Panc1 (cell line): ENCODE data around the gene WDFY3. TPM values are rescaled to one million over a fixed set of nuclear protein-coding genes. Genes with fewer than 3 reads are reported as not detected.

Experiments
- ATAC-seq: fragments of 200-7000 bp; cut with Tn5 transposase; 2 replicates; pipeline ENCODE4 v1.9.1; 2020; ENCODE audit warnings: mild to moderate bottlenecking, moderate library complexity
- BruUV-seq: library from RNA; stranded (reverse); fragments of 400-500 nt; replicated peaks from 2 replicates; lab custom pipeline; 2021; lab: Mats Ljungman, UMichigan
- CTCF ChIA-PET: fragments of 300-600 bp; sonication (Branson Sonifier 250); formaldehyde crosslinking; loops from one replicate; lab custom pipeline; 2022; ENCODE audit warnings: antibody characterized with exemption; lab: Charles Lee
- POLR2A ChIA-PET: fragments of 300-600 bp; sonication (Branson Sonifier 250); formaldehyde crosslinking; loops from one replicate; lab custom pipeline; 2022; ENCODE audit warnings: antibody characterized with exemption; lab: Charles Lee
- DNase-seq: peaks from one replicate; pipeline ENCODE4 v3.0.0-alpha.2; 2010; ENCODE audit warnings: low read depth, low spot score
- H3K27ac ChIP-seq: 2 replicates; pipeline ENCODE4 v1.5.1; 2011; ENCODE audit warnings: mild to moderate bottlenecking, low read length, inconsistent platforms
- H3K27me3 ChIP-seq: fragments of 200-500 bp; sonication (Bioruptor generic); 2 replicates; pipeline ENCODE4 v1.6.0; 2014; ENCODE audit warnings: low read length, inconsistent platforms; ENCODE audit not compliant: control insufficient read depth, insufficient read depth
- H3K36me3 ChIP-seq: fragments of 200-500 bp; sonication (Bioruptor generic); 2 replicates; pipeline ENCODE4 v1.5.1; 2014; ENCODE audit warnings: inconsistent platforms, mild to moderate bottlenecking, low read length, moderate library complexity; ENCODE audit not compliant: control insufficient read depth, insufficient read depth
- H3K4me1 ChIP-seq: 2 replicates; pipeline ENCODE4 v1.5.1; 2011; ENCODE audit warnings: inconsistent platforms, mild to moderate bottlenecking, low read length, moderate library complexity; ENCODE audit not compliant: control insufficient read depth, insufficient read depth
- H3K4me3 ChIP-seq, 2 experiments: 2 replicates each; pipeline ENCODE4 v1.5.1; 2011 to 2012; ENCODE audit warnings: low read depth in 2 of 2, low read length in 2 of 2, mild to moderate bottlenecking in 2 of 2, inconsistent platforms in 1 of 2, moderate library complexity in 1 of 2
- H3K9me3 ChIP-seq: fragments of 200-500 bp; sonication (Bioruptor generic); 2 replicates; pipeline ENCODE4 v1.5.1; 2014; ENCODE audit warnings: low read depth, mild to moderate bottlenecking, inconsistent platforms, low read length, moderate library complexity; ENCODE audit not compliant: control insufficient read depth, insufficient read depth
- POLR2AphosphoS5 ChIP-seq: IDR thresholded peaks from 2 replicates; pipeline ENCODE4 v1.6.1; 2012; ENCODE audit warnings: mild to moderate bottlenecking, low read depth, low read length, moderate library complexity
- SIN3A ChIP-seq: IDR thresholded peaks from 2 replicates; pipeline ENCODE4 v1.6.1; 2012; ENCODE audit warnings: low read depth, mild to moderate bottlenecking, low read length, moderate library complexity, borderline replicate concordance; ENCODE audit not compliant: insufficient read depth
- TCF7L2 ChIP-seq: IDR thresholded peaks from 2 replicates; pipeline ENCODE4 v1.6.1; 2011; ENCODE audit warnings: mild to moderate bottlenecking, low read depth, low read length, inconsistent platforms
- in situ Hi-C: cut with HindIII; loops from 2 replicates; pipeline ENCODE4 v1.10.0; 2016; ENCODE audit warnings: low sequenced_read_pairs, low pct_unique_long_range_greater_than_20kb
- intact Hi-C: fragments of 100-400 bp; cut with micrococcal nuclease; formaldehyde crosslinking; loops from one replicate; pipeline ENCODE4 v1.10.0; 2022; ENCODE audit not compliant: unreplicated experiment
- total RNA-seq: library from RNA; stranded (reverse); gene quantifications from one replicate; pipeline ENCODE4 v1.2.1, GENCODE V29; 2021; ENCODE audit not compliant: unreplicated experiment
- TF ChIP-seq, protein P1 (sequence below), 2 experiments: IDR thresholded peaks; 2 replicates each; pipeline ENCODE4 v1.6.1; 2011 to 2012; ENCODE audit warnings: low read depth in 2 of 2, control low read depth in 1 of 2, low read length in 1 of 2, mild to moderate bottlenecking in 1 of 2, moderate library complexity in 1 of 2; ENCODE audit not compliant: insufficient read depth in 1 of 2
- TF ChIP-seq, protein P2 (sequence below): fragments of 450-650 bp; IDR thresholded peaks from 2 replicates; pipeline ENCODE4 v1.5.1; 2017; ENCODE audit warnings: mild to moderate bottlenecking

The WDFY3 gene
- total RNA-seq, 1 experiment from 2014 or later, result 47.8 TPM

DNA sequence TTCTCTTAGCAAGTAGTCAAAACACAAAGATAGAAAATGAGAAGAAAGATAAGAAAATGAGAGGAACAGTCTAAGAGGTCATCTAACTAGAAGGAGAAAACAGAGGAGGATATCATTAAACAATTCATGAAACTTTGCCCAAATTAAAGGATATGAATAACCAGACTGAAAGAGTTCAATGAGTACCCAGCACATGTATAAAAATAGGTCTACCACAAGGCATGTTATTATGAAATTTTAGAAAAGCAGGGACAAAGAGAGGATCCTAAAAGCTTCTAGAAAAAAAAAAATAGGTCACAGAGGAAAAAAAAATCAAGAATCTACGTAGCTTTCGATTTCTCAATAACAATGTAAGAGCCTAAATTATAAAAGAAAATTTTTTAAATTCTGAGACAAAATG lies 118.5 kb downstream of the WDFY3 start:
- H3K36me3 ChIP-seq, result 0 out of 2 replicates have a peak, but pooled peaks cover 5% of the 10 kb centered on the region
- in situ Hi-C loops (no loop called here), intact Hi-C loops (no loop called here)
- DNase-seq (no peak), ATAC-seq (no peak)
- no TSS peak for BruUV-seq
- ChIA-PET CTCF (no interaction called here), POLR2A (no interaction called here)
- H3K27ac ChIP-seq, result no peak overlapping the region
- H3K4me1 ChIP-seq, result no peaks in the 10 kb centered on the region
- no peak overlapping the region for H3K4me3 ChIP-seq
- H3K9me3 ChIP-seq, result no peaks in the 10 kb centered on the region
- no peak for TF ChIP-seq TCF7L2
- H3K27me3 ChIP-seq, result no peaks in the 10 kb centered on the region

DNA sequence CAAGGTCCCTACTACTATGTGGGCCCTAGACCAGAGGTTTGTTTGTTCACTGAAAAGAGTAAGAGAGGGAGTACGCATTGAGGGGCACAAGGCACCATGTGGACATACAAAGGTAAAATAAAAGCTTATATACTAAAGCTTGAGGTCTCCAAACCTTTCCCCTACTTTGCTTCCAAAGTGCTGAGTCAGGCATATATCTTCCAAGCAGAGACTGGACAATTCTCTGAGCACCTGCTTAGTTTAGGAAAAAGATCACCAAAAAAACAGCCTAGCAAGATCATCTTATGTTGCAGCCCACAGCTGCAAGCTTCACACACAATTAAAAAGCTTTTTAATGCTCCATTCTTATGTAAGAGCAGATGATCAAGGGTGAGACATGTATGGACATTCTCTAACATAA lies 119.5 kb downstream of the WDFY3 start:
- H3K4me3 ChIP-seq, result no peak overlapping the region
- H3K9me3 ChIP-seq, result no peaks in the 10 kb centered on the region
- no TSS peak for BruUV-seq
- ChIA-PET POLR2A (no interaction called here), CTCF (interaction anchor here (0.7 kb wide), 1 partner anchor 79 kb away, joined by 5 read pairs; no protein-coding TSS in a partner anchor)
- H3K36me3 ChIP-seq, result 0 out of 2 replicates have a peak, but pooled peaks cover 5% of the 10 kb centered on the region
- no peaks in the 10 kb centered on the region for H3K27me3 ChIP-seq
- no peaks in the 10 kb centered on the region for H3K4me1 ChIP-seq
- in situ Hi-C loops (no loop called here), intact Hi-C loops (no loop called here)
- ATAC-seq, result no peak
- no peak for DNase-seq
- no peak overlapping the region for H3K27ac ChIP-seq
- TF ChIP-seq POLR2AphosphoS5 (no peak), SIN3A (no peak), TCF7L2 (no peak)
- TF ChIP-seq, protein P1, sequence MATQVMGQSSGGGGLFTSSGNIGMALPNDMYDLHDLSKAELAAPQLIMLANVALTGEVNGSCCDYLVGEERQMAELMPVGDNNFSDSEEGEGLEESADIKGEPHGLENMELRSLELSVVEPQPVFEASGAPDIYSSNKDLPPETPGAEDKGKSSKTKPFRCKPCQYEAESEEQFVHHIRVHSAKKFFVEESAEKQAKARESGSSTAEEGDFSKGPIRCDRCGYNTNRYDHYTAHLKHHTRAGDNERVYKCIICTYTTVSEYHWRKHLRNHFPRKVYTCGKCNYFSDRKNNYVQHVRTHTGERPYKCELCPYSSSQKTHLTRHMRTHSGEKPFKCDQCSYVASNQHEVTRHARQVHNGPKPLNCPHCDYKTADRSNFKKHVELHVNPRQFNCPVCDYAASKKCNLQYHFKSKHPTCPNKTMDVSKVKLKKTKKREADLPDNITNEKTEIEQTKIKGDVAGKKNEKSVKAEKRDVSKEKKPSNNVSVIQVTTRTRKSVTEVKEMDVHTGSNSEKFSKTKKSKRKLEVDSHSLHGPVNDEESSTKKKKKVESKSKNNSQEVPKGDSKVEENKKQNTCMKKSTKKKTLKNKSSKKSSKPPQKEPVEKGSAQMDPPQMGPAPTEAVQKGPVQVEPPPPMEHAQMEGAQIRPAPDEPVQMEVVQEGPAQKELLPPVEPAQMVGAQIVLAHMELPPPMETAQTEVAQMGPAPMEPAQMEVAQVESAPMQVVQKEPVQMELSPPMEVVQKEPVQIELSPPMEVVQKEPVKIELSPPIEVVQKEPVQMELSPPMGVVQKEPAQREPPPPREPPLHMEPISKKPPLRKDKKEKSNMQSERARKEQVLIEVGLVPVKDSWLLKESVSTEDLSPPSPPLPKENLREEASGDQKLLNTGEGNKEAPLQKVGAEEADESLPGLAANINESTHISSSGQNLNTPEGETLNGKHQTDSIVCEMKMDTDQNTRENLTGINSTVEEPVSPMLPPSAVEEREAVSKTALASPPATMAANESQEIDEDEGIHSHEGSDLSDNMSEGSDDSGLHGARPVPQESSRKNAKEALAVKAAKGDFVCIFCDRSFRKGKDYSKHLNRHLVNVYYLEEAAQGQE (IDR thresholded peaks at IDR 0.05; ENCODE audit: insufficient read depth in 1 of 2, low read depth in 2 of 2, low read length in 1 of 2), result no peak
- TF ChIP-seq, protein P2, sequence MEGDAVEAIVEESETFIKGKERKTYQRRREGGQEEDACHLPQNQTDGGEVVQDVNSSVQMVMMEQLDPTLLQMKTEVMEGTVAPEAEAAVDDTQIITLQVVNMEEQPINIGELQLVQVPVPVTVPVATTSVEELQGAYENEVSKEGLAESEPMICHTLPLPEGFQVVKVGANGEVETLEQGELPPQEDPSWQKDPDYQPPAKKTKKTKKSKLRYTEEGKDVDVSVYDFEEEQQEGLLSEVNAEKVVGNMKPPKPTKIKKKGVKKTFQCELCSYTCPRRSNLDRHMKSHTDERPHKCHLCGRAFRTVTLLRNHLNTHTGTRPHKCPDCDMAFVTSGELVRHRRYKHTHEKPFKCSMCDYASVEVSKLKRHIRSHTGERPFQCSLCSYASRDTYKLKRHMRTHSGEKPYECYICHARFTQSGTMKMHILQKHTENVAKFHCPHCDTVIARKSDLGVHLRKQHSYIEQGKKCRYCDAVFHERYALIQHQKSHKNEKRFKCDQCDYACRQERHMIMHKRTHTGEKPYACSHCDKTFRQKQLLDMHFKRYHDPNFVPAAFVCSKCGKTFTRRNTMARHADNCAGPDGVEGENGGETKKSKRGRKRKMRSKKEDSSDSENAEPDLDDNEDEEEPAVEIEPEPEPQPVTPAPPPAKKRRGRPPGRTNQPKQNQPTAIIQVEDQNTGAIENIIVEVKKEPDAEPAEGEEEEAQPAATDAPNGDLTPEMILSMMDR, result no peak

DNA sequence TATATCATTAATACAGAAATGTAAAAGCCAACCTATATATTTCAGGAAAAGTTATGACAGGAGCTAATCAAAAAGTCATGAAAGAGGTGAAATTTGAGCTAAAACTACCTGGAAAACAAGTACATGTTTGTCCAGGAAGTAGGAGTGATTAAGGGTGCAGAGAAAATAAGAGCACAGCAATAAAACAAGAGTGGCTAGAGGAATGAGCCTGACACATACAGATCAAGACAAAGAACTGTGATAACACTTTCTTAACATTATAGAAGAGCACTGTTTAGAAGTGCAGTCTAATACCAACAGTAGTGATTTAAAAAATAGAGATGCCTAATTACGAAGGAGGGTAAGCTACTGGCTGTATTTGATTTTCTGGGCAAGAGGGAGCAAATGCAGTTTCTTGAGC lies 125.1 kb downstream of the WDFY3 start:
- Histone ChIP-seq H3K36me3 (0 out of 2 replicates have a peak, but pooled peaks cover 4% of the 10 kb centered on the region), H3K4me3 (no peak overlapping the region), H3K4me1 (no peaks in the 10 kb centered on the region), H3K27me3 (no peaks in the 10 kb centered on the region), H3K9me3 (no peaks in the 10 kb centered on the region), H3K27ac (no peak overlapping the region)
- in situ Hi-C loops, result no loop called here
- CTCF ChIA-PET, result interaction anchor here (0.6 kb wide), 1 partner anchor 129 kb away, joined by 3 read pairs; no protein-coding TSS in a partner anchor
- POLR2A ChIA-PET, result no interaction called here
- DNase-seq (no peak), ATAC-seq (no peak)
- TF ChIP-seq SIN3A, result no peak
- no peak for TF ChIP-seq TCF7L2
- TF ChIP-seq, protein P2, result no peak
- no peak for TF ChIP-seq POLR2AphosphoS5
- TF ChIP-seq, protein P1 (IDR thresholded peaks at IDR 0.05; ENCODE audit: insufficient read depth in 1 of 2, low read depth in 2 of 2, low read length in 1 of 2), result no peak
- intact Hi-C loops, result no loop called here
- BruUV-seq, result no TSS peak
